SKM-1 treated with dmso at 0.1 percent for 144 hours (cell line): ENCODE measurements around the gene TMEM263.
"Not testable (repeated sequence)": the region's sequence is repeated elsewhere in the genome, so short reads cannot be mapped to it uniquely, and the experiment has no call there.

Experiments
- DNase-seq: peaks from one replicate; lab custom pipeline; 2025; ENCODE audit not compliant: unreplicated experiment; lab: John Stamatoyannopoulos, UW

The TMEM263 gene

DNA sequence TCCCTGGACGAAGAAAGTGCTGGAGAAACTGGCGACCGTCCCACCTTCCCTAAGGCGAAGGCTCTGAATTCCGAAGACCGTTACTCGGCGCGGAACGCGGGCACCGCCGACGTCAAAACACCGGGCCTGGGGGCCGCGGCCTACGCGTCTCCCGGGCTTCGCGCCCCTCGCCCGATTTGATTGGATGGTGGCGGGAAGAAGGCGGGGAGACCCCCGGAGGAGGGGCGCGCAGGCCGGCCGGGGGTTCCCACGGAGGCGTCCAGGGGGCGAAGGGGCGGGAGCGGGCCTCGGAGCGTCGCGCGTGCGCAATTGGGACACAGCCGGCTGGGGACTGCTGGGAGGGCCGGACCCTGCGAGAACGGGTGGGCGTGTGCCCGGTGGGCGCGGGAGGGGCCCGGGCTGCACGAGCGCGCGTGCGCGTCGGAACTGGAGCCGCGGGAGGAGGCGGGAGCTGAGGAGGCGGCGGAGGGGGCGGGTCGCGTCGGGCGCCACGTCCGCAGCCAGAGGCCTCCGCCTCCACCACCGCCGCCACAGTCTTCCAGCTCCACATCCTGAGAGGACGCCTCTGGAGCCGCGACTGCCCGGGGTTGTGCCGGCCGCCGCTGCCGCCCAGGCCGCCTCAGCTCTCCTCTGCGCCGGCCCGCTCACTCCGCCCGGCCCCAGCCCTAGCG is at the start of gene TMEM263:
Gene TMEM263, plus strand, starts transcription at position 531 of the 671 bp plus-strand sequence. CDS start 11,210 bp downstream, outside the sequence.
- no peak for DNase-seq

DNA sequence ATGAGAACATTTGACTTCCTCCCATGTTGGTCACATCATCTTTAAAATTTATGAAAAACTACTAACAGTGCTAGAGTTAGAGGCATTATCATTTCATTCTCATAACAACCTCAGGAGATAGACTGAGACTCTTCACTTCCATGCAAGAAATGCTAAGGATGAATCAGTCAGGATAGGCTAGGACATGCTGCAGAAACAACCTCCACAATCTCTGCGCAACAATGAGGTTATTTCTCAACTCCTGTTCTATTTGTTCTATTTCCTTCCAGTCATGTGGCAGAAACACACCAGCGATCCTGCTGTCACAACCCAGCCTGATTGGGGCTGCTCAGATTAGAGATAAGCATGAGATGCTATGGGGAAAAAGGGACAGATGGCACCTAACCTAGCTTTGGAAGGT is 49.0 kb upstream of the TMEM263 start:
- DNase-seq, result no peak

DNA sequence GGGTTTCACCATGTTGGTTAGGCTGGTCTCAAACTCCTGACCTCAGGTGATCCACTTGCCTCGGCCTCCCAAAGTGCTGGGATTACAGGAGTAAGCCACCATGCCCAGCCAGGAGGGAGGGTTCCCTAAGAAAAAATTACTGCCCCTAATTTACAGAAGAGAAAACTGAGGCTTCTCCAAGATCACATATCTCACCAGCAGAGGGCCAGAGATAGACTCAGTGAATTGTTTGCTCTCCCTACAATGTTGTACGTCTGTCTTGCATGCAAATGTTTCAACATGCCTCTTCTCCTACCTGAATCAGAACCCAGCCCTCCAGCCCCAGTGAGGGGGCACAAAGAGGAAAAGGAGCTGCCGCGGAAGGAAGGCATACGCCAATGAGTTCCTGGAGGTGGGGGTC is 48.3 kb upstream of the TMEM263 start:
- no peak for DNase-seq

DNA sequence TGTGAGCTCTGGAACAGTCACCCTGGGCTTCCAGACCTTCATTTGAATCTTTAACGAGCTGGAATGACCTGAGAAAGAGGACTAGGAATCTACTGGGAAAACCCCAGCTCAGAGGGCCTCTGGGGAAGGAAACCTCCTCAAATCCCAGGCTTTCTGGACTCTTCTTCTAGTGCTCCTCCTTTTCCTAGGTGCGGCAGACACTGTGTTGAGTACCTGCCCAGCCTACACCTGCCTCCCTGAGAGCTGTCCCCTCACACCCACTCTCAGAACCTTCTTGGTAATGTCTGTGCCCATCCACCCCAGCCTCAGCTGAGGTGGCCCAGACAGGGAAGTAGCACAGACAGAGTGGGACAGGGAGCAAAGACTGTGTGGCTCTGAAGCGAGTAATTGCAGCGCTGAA is 47.9 kb upstream of the TMEM263 start:
- DNase-seq, result no peak

DNA sequence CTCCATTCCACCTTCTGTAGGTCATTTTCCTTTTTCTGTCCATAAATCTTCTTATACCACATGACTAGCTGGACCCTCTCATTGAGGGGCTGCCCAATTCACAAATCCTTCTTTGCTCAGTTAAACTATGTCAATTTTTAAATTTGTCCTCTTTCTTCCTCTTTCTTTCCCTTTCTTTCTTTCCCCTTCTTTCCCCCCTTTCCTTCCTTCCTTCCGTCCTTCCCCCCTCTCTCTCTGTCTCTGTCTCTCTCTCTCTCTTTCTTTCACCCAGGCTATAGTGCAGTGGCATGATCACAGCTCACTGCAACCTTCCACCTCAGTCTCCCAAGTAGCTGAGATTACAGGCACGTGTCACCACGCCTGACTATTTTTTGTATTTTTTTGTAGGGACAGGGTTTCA is 47.1 kb upstream of the TMEM263 start:
- no peak for DNase-seq

DNA sequence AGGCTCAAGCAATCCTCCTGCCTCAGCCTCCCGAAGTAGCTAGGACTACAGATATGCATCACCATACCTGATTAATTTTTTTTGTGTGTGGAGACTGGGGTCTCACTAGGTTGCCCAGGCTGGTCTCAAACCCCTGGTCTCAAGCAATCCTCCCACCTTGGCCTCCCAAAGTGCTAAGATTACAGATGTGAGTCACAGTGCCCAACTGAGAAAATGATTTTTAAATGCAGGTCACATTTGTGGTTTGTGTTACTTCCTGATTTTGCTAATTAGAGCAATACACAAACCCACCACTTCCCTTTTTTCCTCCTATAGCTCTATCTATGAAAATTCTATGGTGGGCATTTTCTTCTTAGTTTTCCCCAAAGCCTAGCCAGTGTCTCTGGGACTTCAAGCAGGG is 45.5 kb upstream of the TMEM263 start:
- DNase-seq, result peak; percentile 27

DNA sequence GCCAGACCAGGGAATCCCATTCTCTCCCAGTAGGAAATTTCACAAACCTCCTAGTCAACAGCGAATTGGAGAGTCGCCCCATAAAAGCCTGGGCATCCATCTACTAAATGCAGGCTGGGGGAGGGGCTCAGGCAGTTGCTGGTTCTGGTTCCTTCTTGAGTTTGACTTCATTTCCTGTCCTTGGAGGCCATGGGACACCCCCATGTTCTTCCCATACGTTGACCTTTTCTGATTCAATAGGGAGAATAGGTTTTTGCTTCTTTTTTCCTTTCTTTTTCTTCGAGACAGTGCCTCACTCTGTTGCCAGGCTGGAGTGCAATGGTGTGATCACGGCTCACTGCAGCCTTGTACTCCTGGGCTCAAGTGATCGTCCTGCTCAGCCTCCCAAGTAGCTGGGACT is 44.1 kb upstream of the TMEM263 start:
- no peak for DNase-seq

DNA sequence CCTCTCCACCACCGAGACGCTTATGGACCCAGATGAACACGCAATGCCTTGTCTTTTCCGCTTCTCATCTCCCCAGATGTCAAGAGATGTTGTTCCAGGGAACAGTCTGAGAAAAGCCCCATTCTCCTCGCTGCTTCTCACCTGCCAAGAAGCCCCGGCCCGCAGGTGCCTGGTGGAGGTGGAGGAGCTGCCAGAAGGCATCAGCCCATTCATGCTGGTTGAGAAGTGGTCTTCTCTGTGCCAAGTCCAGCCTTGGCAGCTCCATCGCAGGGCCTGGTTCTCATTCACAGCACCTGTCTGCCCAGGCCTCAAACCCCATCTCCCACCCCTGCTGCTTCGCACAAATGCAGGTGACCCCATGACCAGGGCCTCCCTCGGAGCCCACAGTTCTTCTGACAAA is 42.3 kb upstream of the TMEM263 start:
- DNase-seq, result no peak

DNA sequence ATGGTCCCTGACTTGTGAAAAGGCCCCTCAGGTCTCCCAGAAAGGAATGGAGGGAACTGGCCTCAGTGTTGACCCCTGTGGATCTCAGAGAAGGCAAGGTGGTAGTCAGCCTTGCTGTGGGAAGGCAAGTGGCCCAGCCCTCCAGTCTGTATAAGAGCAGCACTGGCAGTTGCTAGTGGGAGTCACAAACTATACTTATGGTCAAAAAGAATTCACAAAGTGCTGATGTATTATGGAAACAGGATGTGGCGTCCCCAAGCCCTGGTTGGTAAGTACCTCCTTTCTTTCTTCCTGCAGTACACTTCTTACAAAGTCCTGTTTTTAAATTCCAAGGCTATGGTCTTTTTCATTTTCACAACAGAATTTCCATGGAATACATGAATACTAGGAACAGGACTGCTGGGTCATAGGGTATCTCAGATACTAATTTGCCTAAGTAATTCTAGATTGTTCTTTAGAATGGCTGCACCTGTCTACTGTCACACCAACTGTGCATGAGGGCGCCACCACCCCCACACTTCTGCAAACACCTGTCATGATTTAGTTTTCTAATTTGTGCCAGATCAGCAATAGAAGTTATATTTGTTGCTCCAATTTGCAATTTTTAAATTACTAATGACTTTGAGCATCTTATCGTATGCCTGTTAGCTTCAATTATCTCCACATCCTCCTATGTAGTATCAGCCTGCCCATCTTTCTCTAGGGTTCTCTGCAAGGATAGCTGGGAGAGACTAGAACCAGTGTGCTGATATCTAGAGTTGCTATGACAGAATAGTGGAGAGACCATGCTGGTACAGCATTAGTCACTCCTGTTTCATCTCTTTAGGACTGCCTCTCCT is 40.7 kb upstream of the TMEM263 start:
- no peak for DNase-seq

DNA sequence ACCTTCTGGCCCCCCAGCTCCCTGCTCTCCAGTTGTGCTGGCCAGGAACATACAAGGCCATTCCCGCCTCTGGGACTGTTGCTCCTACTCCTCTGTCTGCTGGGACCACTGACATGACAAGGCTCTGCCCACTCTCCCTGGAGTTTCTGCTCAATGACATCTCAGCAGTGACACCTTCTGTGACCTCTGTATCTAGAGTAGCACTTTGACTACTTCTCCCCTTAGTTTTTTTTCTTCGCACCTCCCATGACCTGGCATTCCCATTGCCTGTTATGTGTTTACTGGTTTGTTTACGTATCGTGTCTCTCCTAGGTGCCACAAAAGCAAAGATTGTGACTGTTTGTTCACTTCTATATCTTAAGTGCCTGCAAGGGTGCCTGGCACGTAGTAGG is 40.1 kb upstream of the TMEM263 start:
- no peak for DNase-seq

DNA sequence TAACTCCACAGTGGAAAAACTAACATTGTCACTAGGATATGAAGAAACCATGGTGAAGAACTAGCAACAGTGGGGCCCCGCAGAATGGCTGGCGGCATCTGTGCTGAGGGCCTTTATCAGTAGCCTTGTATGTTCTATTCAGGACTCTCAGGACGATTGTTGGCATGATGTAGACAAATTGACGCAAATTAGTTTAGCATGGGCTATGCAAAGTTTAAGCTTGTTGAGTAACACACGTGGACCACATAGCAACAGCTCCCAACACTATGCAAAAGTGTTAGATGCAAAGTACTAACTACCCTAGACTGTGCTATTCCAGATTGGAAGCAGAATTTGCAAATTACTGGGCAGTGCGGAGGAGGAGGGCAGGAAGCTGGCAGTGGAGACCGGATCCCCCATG is 38.2 kb upstream of the TMEM263 start:
- DNase-seq, result no peak

DNA sequence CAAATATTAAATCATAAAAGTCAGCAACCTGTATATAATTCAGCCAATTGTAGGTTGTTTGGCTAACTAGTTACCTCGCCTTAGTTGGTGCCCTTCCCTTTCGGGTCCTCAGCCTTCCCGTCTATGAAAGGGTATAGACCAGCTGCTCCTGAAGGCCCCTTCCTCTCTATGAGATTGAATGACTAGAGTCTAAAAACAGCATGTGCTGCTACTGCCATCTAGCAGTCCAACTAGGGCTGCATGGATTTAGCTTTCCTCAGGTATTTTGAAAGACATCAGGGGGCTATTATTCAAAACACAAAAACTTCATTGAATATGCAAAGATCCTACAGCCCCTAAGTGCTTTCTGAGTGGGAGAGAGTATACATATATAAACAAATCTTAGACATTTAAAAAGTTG is 37.0 kb upstream of the TMEM263 start:
- no peak for DNase-seq

DNA sequence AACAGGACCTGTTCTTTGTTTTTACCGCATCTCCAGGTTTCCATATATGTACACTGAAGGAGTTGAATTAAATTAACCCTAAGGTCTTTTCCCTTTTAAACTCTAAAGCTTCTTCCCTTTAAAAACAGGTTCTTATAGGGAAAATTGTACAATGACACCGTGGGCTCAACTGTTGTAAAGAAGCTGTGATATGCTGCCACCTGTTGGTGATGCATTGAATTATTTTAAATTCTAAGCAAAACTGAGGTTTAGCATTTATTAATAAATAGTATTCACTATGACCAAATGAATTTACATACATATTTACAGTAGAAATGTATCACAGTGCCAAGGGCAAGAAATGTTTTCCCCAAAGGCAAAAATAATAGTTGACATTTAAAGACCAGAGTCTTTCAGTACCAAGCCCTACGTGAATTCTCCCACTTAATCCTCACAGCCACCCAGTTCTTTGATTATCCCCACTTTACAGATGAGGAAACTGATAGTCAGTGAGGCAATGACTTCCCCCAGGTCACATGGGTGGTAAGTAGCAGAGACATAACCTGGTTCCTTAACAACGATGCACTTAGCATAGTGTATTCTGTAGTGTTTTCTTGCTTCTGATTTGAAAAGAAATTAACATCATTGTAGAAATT is 35.7 kb upstream of the TMEM263 start:
- peak; percentile 26 for DNase-seq

DNA sequence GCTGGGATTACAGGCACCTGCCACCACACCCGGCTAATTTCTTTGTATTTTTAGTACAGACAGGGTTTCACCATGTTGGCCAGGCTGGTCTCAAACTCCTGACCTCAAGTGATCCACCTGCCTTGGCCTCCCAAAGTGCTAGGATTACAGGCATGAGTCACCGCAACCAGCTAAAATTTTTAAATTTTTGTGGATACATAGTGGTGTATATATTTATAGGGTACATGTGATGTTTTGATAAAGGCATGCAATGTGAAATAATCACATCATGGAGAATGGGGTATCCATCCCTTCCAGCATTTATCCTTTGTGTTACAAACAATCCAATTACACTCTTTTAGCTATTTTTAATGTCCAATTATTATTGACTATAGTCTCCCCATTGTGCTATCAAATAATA is 33.7 kb upstream of the TMEM263 start:
- DNase-seq, result not testable (repeated sequence)

DNA sequence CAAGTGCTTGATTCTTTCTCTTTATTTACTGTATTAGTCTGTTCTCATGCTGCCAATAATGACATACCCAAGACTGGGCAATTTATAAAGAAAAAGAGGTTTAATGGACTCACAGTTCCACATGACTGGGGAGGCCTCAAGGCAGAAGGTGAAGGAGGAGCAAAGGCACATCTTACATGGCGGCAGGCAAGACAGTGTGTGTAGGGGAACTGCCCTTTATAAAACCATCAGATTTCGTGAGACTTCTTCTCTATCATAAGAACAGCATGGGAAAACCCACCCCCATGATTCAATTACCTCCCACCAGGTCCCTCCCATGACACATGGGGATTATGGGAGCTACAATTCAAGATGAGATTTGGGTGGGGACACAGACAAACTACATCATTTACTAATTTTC is 32.1 kb upstream of the TMEM263 start:
- DNase-seq, result not testable (repeated sequence)

DNA sequence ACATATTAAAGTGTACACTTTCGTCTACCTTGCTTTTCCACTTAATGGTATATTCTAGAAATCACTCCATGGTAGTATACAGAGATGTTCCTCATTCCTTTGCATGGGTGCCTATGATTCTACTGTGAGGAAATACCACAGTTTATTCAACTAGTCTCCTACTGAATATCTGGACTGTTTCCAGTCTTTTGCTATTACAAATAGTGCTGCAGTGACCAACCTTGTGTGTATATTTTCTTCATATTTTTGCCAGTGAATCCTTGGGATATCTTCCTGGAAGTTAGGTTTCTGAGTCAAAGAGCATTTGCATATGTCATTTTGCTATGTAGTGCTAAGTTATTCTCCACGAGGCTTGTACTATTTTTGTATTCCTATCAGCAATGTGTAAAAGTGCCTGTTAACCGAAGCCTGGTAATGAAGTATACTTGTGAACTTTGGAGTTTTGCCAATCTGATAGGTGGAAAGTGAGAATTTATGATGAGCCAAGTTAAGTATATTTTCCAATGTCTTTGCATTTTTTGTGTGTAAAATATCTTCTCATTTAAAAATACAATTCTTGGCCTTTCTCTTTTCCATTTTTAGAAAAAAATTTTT is 31.3 kb upstream of the TMEM263 start:
- no peak for DNase-seq

DNA sequence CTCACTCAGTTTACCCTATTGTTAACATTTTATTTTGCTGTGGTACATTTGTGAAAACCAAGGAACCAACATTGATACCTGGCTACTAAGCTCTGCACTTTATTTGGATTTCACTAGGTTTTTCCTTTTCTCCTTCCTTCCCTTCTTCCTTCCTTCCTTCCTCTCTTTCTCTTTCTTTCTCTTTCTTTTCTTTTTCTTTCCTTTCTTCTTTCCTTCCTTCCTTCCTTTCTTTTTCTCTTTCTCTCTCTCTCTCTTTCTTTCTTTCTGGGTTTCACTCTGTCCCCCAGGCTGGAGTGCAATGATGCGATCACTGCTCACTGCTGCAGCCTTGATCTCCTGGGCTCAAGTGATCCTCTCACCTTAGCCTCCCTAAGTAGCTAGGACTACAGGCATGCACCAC is 29.1 kb upstream of the TMEM263 start:
- DNase-seq, result no peak

DNA sequence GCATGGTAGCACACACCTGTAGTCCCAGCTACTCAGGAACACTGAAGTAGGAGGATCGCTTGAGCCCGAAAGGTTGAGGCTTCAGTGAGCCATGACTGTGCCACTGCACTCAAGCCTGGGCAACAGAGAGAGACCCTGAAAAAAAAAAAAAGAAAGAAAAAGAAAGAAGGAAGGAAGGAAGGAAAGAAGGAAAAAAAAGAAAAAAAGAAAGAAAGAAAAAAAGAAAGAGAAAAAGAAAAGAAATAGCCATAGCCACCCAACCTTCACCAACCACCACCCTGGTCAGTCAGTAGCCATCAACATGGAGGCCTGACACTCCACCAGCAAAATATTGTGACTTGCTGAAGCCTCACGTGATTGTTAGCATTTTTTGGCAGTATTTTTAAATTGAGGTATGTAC is 21.4 kb upstream of the TMEM263 start:
- no peak for DNase-seq

DNA sequence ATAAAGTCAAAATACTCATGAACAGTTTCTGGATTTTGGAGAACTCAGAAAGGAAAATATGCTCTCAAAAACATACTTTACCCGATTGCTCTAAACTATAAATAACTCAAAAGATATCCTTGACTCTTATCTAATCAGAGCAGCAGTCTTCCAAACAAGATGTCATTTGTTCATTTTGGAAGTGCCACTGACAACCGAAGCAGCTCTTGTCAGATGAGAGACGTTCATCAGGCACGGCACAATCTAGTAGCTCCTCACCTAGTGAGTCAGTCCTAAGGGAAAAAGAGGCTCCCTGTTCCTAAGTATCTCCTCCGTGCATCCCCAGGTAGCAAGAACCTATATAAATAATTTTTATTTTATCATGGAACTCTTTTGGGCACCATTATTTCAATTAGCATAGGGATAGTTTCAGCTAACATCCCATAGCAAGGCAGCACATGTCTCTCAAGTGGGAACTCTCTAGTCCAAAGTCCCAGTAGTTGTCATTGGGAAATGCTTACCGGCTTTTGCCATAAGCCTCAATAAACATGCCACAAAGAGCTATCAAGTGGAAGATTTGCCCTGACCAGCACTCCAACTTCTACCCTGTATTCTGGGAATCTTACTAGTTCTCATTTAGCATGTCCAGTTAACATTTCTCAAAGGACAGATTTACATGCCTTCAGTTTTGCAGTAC is 14.1 kb upstream of the TMEM263 start:
- DNase-seq, result no peak

DNA sequence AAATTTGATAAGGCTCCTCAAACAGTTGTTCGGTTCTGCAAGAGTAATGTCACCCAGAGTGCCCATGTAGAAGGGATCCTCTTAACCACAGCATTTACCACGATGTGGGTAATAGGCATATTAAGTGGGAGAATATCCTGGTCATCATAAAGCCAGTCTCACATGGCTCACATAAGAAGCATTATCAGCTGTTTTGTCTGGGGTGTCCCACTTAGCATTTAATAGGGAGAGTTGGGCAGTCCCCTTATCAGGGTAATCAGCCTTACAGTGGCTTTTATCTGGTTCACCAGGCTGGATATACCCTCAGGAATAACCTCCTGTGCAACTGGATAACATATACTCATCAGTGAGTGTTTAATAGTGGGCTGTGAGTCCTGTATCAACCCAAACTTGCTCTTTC is 12.9 kb upstream of the TMEM263 start:
- DNase-seq, result no peak

DNA sequence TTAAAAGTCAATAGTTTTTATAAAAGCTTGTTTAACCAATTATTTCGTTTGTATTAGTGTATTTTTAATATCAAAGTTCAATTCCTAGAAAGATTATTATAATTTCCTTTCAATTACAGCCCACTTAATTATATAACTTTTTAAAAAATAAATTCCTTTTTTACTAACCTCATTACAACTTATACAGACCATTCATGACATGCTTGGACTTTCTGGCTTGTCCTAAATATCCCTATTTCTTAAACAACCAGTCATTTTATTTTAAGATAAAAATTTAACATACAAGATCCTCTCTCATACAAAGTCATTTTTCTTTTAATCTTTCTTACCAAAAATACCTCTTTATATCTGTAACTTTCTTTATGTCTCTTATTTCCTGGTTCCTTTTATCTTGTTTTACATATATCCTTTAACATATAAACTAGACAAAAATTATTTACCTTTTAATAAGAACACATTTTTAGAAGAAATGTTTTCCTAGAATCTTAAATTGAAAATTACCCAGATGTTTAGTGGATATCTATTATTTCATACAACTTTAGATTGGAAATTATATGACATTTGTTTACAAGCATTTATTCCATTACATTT is 10.4 kb upstream of the TMEM263 start:
- DNase-seq, result no peak
